K562 (cell line): ENCODE measurements around the gene HOXB7. TPM values are rescaled to one million over a fixed set of nuclear protein-coding genes. Genes with fewer than 3 reads are reported as not detected.

ENCODE experiments used
- ATAC-seq: fragments of 200-7000 bp; cut with Tn5 transposase; 3 replicates; pipeline ENCODE4 v1.9.1; 2020; ENCODE audit warnings: moderate library complexity
- BruUV-seq: library from RNA; stranded (reverse); fragments of 400-500 nt; replicated peaks from 2 replicates; lab custom pipeline; 2021; lab: Mats Ljungman, UMichigan
- CTCF ChIA-PET: fragments of 300-600 bp; formaldehyde crosslinking; extraction: SDS; loops from one replicate; lab custom pipeline; 2021; ENCODE audit warnings: low intra/inter-chr PET ratio; lab: Yijun Ruan, JAX
- POLR2A ChIA-PET: fragments of 300-600, 350-650 bp; sonication (Branson Sonifier 250); formaldehyde crosslinking; extraction: SDS; loops from one replicate; lab custom pipeline; 2021; ENCODE audit warnings: antibody characterized with exemption, inconsistent platforms; lab: Yijun Ruan, JAX
- DNase-seq, 4 experiments: peaks; one replicate each; pipeline versions ENCODE4 v3.0.0 to v3.0.0-alpha.2; 2011 to 2018; ENCODE audit warnings: low spot score in 3 of 4, mixed read lengths in 3 of 4; ENCODE audit errors: extremely low read depth in 1 of 4
- FAIRE-seq: peaks from 2 replicates; lab custom pipeline; 2011; peaks lifted over from hg19 to GRCh38; lab: Jason Lieb, UNC
- H2AFZ ChIP-seq: 2 replicates; pipeline ENCODE4 v1.6.0; 2011; ENCODE audit warnings: low read depth, low read length, control low read depth, inconsistent platforms
- H3K27ac ChIP-seq: fragments of 200-600 bp; 3 replicates; pipeline ENCODE4 v1.8.0; 2011; ENCODE audit warnings: low read depth, mild to moderate bottlenecking, control low read depth, inconsistent platforms, low read length, moderate library complexity, mixed read lengths; ENCODE audit errors: extremely low read depth
- H3K27me3 ChIP-seq, 2 experiments: fragments of 300-600 bp in 1 of 2; 2 replicates in 1 of 2; 3 replicates in 1 of 2; pipeline versions ENCODE4 v1.6.0 to v1.8.0; 2011; ENCODE audit warnings: inconsistent platforms in 2 of 2, low read length in 2 of 2, mild to moderate bottlenecking in 1 of 2, mixed read lengths in 1 of 2, moderate library complexity in 1 of 2; ENCODE audit not compliant: control insufficient read depth in 2 of 2, insufficient read depth in 2 of 2
- H3K36me3 ChIP-seq: fragments of 300-600 bp; 3 replicates; pipeline ENCODE4 v1.8.0; 2011; ENCODE audit warnings: mild to moderate bottlenecking, low read length, inconsistent platforms; ENCODE audit not compliant: control insufficient read depth, insufficient read depth
- H3K4me1 ChIP-seq, 2 experiments: fragments of 200-600 bp in 1 of 2; replicated peaks in 1 of 2; 2 replicates in 1 of 2; 3 replicates in 1 of 2; pipeline versions ENCODE4 v1.5.1 to v1.8.0; 2011; ENCODE audit warnings: inconsistent platforms in 2 of 2, low read length in 2 of 2, mild to moderate bottlenecking in 1 of 2, mixed read lengths in 1 of 2, moderate library complexity in 1 of 2; ENCODE audit not compliant: control insufficient read depth in 2 of 2, insufficient read depth in 2 of 2
- H3K4me2 ChIP-seq: 2 replicates; pipeline ENCODE4 v1.6.1; 2011; ENCODE audit warnings: low read length, control low read depth, inconsistent platforms, mixed read lengths; ENCODE audit not compliant: insufficient read depth
- H3K4me3 ChIP-seq: fragments of 200-600 bp; sonication (generic), shearing (Covaris generic); 2 replicates; pipeline ENCODE4 v1.5.1; 2016; ENCODE audit warnings: control low read depth, inconsistent platforms
- H3K79me2 ChIP-seq: fragments of 200-600 bp; 3 replicates; pipeline ENCODE4 v1.8.0; 2011; ENCODE audit warnings: low read length, inconsistent platforms; ENCODE audit not compliant: control insufficient read depth, insufficient read depth
- H3K9ac ChIP-seq, 2 experiments: 2 replicates each; pipeline versions ENCODE4 v1.6.0 to v1.6.1; 2011; ENCODE audit warnings: low read depth in 2 of 2, low read length in 2 of 2, control low read depth in 1 of 2, inconsistent platforms in 1 of 2, mild to moderate bottlenecking in 1 of 2, mixed read lengths in 1 of 2; ENCODE audit not compliant: insufficient read depth in 1 of 2
- H3K9me1 ChIP-seq: one replicate; pipeline ENCODE4 v1.6.0; 2011; ENCODE audit warnings: inconsistent platforms, mild to moderate bottlenecking, low read length, moderate library complexity; ENCODE audit not compliant: control insufficient read depth, insufficient read depth
- H3K9me3 ChIP-seq: replicated peaks from 2 replicates; pipeline ENCODE4 v1.5.1; 2011; ENCODE audit warnings: low read depth, low read length, inconsistent platforms; ENCODE audit not compliant: control insufficient read depth, insufficient read depth
- H4K20me1 ChIP-seq: replicated peaks from 2 replicates; pipeline ENCODE4 v1.6.1; 2011; ENCODE audit warnings: low read length, inconsistent platforms, mixed read lengths; ENCODE audit not compliant: control insufficient read depth, insufficient read depth
- ARID1B ChIP-seq: fragments of 450-650 bp; IDR thresholded peaks from 2 replicates; pipeline ENCODE4 v1.6.1; 2016; ENCODE audit warnings: antibody characterized with exemption, mild to moderate bottlenecking, inconsistent platforms
- CTBP1 ChIP-seq: fragments of 450-650 bp; IDR thresholded peaks from 2 replicates; pipeline ENCODE4 v1.6.1; 2016; ENCODE audit warnings: borderline replicate concordance
- MAZ ChIP-seq, 2 experiments: fragments of 450-650 bp in 1 of 2; sonication (generic) in 1 of 2; formaldehyde crosslinking; IDR thresholded peaks in 1 of 2; conservative IDR thresholded peaks in 1 of 2; 2 replicates each; pipeline versions ENCODE4 v1.4.0 to v1.5.0; 2020; ENCODE audit warnings: mild to moderate bottlenecking in 1 of 2, missing genetic modification reagents in 1 of 2
- NFRKB ChIP-seq: fragments of 450-650 bp; IDR thresholded peaks from 2 replicates; pipeline ENCODE4 v1.6.1; 2016; ENCODE audit warnings: low read depth
- PHF8 ChIP-seq: fragments of 200-600 bp; sonication (generic); IDR thresholded peaks from 2 replicates; pipeline ENCODE4 v1.6.1; 2012; ENCODE audit warnings: mixed run types, mild to moderate bottlenecking, inconsistent platforms, low read length, moderate library complexity, borderline replicate concordance
- PREB ChIP-seq: sonication (generic); formaldehyde crosslinking; IDR thresholded peaks from 2 replicates; pipeline ENCODE4 v1.8.1; 2023; ENCODE audit warnings: mild to moderate bottlenecking, missing genetic modification reagents
- ZNF263 ChIP-seq: sonication (generic); formaldehyde crosslinking; IDR thresholded peaks from 2 replicates; pipeline ENCODE4 v1.8.0; 2022; ENCODE audit warnings: mild to moderate bottlenecking, missing genetic modification reagents, borderline replicate concordance
- WGBS: fragments of 100-300 bp; shearing (Covaris generic); methylation state at CpG from one replicate; pipeline ENCODE4 v1.1.6; 2016; ENCODE audit warnings: low coverage, mixed read lengths; ENCODE audit not compliant: insufficient coverage; ENCODE audit errors: missing lambda C conversion rate; 5-methylcytosine and 5-hydroxymethylcytosine counted together
- in situ Hi-C: fragments of 300-500 bp; cut with MboI; formaldehyde crosslinking; loops from 4 replicates; pipeline ENCODE4 v1.15.0; 2018; ENCODE audit warnings: inconsistent platforms, mixed read lengths
- intact Hi-C: fragments of 100-400 bp; cut with micrococcal nuclease; formaldehyde crosslinking; loops from 2 replicates; pipeline ENCODE4 v1.14.2; 2022
- polyA plus RNA-seq, 8 experiments: library from polyadenylated mRNA; depleted of rRNA in 4 of 8; stranded (reverse) in 5 of 8; unstranded in 3 of 8; fragments of >200 nt; fragmentation: Nextera tagmentation in 2 of 8; fragmentation: Illumina TruSeq in 1 of 8; extraction: Ambion mirVana in 2 of 8; extraction: Trizol in 1 of 8; gene quantifications; 2 replicates each; pipeline versions ENCODE4 v1.2.1 to v1.2.3, GENCODE V29; 2011 to 2014; ENCODE audit warnings: inconsistent platforms in 1 of 8, missing spikeins in 1 of 8
- total RNA-seq, 7 experiments: library from RNA; depleted of rRNA in 6 of 7; stranded (reverse); fragments of >200 nt in 6 of 7; fragmentation: Illumina TruSeq in 2 of 7; extraction: Trizol in 2 of 7; gene quantifications; 2 replicates each; pipeline versions ENCODE4 v1.2.1 to v1.2.3, GENCODE V29; 2011 to 2021; ENCODE audit warnings: low replicate concordance in 1 of 7
- TF ChIP-seq, protein P1 (sequence below): fragments of 200-800 bp; sonication (Bioruptor generic); IDR thresholded peaks from 2 replicates; pipeline ENCODE4 v1.6.1; 2017; ENCODE audit warnings: missing genetic modification characterization, missing compliant biosample characterization

Gene HOXB7
- total and polyA plus RNA-seq, 9 of the 15 experiments (the other 6 are each of a cell fraction or from before 2014, with no cell fraction given) = 5.5 to 16.7 (median 8.3) TPM

- ATAC-seq (peak; percentile 54), FAIRE-seq (no peak), DNase-seq (peak; percentile 59 to 73 (median 64))
- Histone ChIP-seq H3K9me3 (no peaks in the 10 kb centered on the region), H3K4me2 (peak overlapping the region; percentile 87), H2AFZ (peak overlapping the region; percentile 97), H3K79me2 (peaks cover 60% of the 10 kb centered on the region), H3K4me3 (peak overlapping the region; percentile 59), H3K9ac (peak overlapping the region; percentile 83 to 92), H3K27ac (peak overlapping the region; percentile 81), H3K36me3 (peaks cover 6% of the 10 kb centered on the region; the same call in 1 of the 3 replicates), H3K4me1 (peaks cover 34 to 56% of the 10 kb centered on the region in 2 experiments), H4K20me1 (no peaks in the 10 kb centered on the region; the same call in 1 of the 2 replicates), H3K9me1 (no peaks in the 10 kb centered on the region), H3K27me3 (no peaks in the 10 kb centered on the region)
- in situ Hi-C loops (no loop called here), intact Hi-C loops (no loop called here)
- TSS peak; percentile 54 for BruUV-seq
- under 1% methylated on average over 19 of the region's 21 CpGs for WGBS
- ChIA-PET CTCF (interaction anchor here (0.6 kb wide), 1 partner anchor 344 kb away, joined by 3 read pairs; no protein-coding TSS in a partner anchor), POLR2A (interaction anchor here (0.7 to 1.2 kb wide), 4 partner anchors 11 to 220 kb away, joined by 3 read pairs; partner anchors contain the start of gene HOXB8)
- TF ChIP-seq PREB (CRISPR knock-in tag) = no peak
- TF ChIP-seq MAZ (CRISPR knock-in tag; conservative IDR thresholded peaks at IDR 0.05 in 1 of 2, IDR thresholded peaks at IDR 0.05 in 1 of 2) = peak; percentile 43 to 46; a peak in 2 of 4 replicates
- TF ChIP-seq ZNF263 (CRISPR knock-in tag) = peak; percentile 41; the same call in 1 of the 2 replicates
- TF ChIP-seq PHF8 = peak; percentile 17; the same call in 1 of the 2 replicates
- TF ChIP-seq ARID1B = no peak
- TF ChIP-seq CTBP1 = peak; percentile 33; the same call in 1 of the 2 replicates
- TF ChIP-seq, protein P1, sequence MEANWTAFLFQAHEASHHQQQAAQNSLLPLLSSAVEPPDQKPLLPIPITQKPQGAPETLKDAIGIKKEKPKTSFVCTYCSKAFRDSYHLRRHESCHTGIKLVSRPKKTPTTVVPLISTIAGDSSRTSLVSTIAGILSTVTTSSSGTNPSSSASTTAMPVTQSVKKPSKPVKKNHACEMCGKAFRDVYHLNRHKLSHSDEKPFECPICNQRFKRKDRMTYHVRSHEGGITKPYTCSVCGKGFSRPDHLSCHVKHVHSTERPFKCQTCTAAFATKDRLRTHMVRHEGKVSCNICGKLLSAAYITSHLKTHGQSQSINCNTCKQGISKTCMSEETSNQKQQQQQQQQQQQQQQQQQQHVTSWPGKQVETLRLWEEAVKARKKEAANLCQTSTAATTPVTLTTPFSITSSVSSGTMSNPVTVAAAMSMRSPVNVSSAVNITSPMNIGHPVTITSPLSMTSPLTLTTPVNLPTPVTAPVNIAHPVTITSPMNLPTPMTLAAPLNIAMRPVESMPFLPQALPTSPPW (CRISPR knock-in tag) = peak; percentile 61; the same call in 1 of the 2 replicates
- peak; percentile 28; the same call in 1 of the 2 replicates for TF ChIP-seq NFRKB
Observed at GRCh38 chr17:48603959-48604769, 6.7 kb downstream of the HOXB7 start.
